HUES64 (cell line): ENCODE results near the gene ACSL1.

Source experiments
- H3K27ac ChIP-seq: 2 replicates; pipeline ENCODE4 v1.7.0; 2013; ENCODE audit warnings: low read depth, low read length, inconsistent platforms
- H3K27me3 ChIP-seq: 2 replicates; pipeline ENCODE4 v1.6.1; 2013; ENCODE audit warnings: mild to moderate bottlenecking, low read length; ENCODE audit not compliant: insufficient read depth
- H3K36me3 ChIP-seq: 2 replicates; pipeline ENCODE4 v1.6.1; 2013; ENCODE audit warnings: mild to moderate bottlenecking, low read length; ENCODE audit not compliant: insufficient read depth
- H3K4me1 ChIP-seq: 2 replicates; pipeline ENCODE4 v1.6.1; 2013; ENCODE audit warnings: mild to moderate bottlenecking, low read length, moderate library complexity; ENCODE audit not compliant: insufficient read depth
- H3K4me3 ChIP-seq: 2 replicates; pipeline ENCODE4 v1.5.1; 2013; ENCODE audit warnings: mild to moderate bottlenecking, low read length, moderate library complexity
- H3K9ac ChIP-seq: 2 replicates; pipeline ENCODE4 v1.6.1; 2013; ENCODE audit warnings: mild to moderate bottlenecking, low read depth, low read length
- H3K9me3 ChIP-seq: 2 replicates; pipeline ENCODE4 v1.6.1; 2013; ENCODE audit warnings: low read depth, low read length; ENCODE audit not compliant: insufficient read depth
- WGBS: fragments of 150-250, 120-280 bp; methylation state at CpG from one replicate; pipeline ENCODE4 v1.1.7; 2013; ENCODE audit warnings: missing lambda C conversion rate; 5-methylcytosine and 5-hydroxymethylcytosine counted together

ACSL1 gene

GRCh38 chr4:184733654-184734524 is 91.9 kb downstream of the ACSL1 start, which contains the start of gene CENPU:
Gene CENPU, minus strand, starts transcription at chr4:184734096. Its CDS starts 34 bp downstream, at chr4:184734062.
- H3K4me3 ChIP-seq = peak within 1 kb of the TSS; percentile 96
- H3K27me3 ChIP-seq = no peaks in the 10 kb centered on the region
- H3K4me1 ChIP-seq = peaks cover 29% of the 10 kb centered on the region; the same call in 1 of the 2 replicates
- no peaks in the 10 kb centered on the region for H3K9me3 ChIP-seq
- H3K36me3 ChIP-seq = peaks cover 27% of the 10 kb centered on the region
- H3K27ac ChIP-seq = peak within 1 kb of the TSS; percentile 92
- WGBS = under 1% methylated on average over 69 of the region's 69 CpGs
- H3K9ac ChIP-seq = peak within 1 kb of the TSS; percentile 98

- Histone ChIP-seq H3K4me3 (peak overlapping the region; percentile 96), H3K9me3 (no peaks in the 10 kb centered on the region), H3K4me1 (peaks cover 29% of the 10 kb centered on the region; the same call in 1 of the 2 replicates), H3K9ac (peak overlapping the region; percentile 98), H3K27me3 (no peaks in the 10 kb centered on the region), H3K27ac (no peak overlapping the region), H3K36me3 (peaks cover 44% of the 10 kb centered on the region)
- WGBS = 85% methylated on average over 3 of the region's 4 CpGs
Measured at GRCh38 chr4:184732126-184732525, 93.6 kb downstream of the ACSL1 start.

DNA sequence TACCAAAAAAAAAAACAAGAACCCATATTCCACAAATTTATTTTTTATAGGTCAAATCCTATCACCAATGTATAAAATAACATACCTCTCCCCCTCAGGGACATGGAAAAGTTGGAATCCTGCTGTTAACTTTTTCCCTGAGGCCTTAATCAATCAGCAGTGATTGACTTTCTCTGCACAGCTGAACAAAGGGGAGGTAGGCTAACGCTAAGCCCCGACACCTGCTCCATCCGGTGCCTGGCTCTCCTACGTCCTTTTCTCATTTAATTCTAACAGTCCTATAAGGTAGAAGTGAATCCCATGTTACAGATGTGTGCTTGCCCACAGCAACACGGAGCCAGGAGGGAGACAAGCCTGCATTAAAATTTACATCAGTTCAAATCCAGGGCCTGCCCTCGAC is 94.7 kb downstream of the ACSL1 start:
- Histone ChIP-seq H3K4me1 (peaks cover 29% of the 10 kb centered on the region; the same call in 1 of the 2 replicates), H3K9me3 (no peaks in the 10 kb centered on the region), H3K27me3 (no peaks in the 10 kb centered on the region), H3K9ac (peak overlapping the region; percentile 6; the same call in 1 of the 2 replicates), H3K27ac (no peak overlapping the region), H3K36me3 (peaks cover 54% of the 10 kb centered on the region), H3K4me3 (no peak overlapping the region)
- WGBS = 57% methylated on average over 6 of the region's 6 CpGs

DNA sequence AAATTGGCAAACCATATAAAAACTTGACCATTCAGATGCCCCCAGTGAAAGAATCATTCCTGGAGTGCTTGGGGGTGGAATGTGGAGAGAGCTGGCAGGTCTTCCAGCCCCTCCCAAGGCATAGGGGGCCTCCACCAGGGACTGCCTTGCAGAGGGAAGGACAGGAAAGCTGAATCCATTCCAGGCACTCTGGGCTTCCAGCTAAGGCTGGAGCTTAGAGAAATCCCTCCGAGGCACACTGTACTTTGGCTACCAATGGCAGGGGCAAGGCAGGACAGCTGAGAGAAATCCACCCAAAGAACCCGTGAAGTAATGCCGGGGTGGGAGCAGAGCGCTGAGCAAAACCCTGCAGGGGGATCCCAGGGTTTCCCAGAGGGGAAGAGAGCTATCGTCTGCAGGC is 95.8 kb downstream of the ACSL1 start:
- Histone ChIP-seq H3K9me3 (no peaks in the 10 kb centered on the region), H3K4me1 (peaks cover 25% of the 10 kb centered on the region; the same call in 1 of the 2 replicates), H3K9ac (no peak overlapping the region), H3K27me3 (no peaks in the 10 kb centered on the region), H3K27ac (no peak overlapping the region), H3K36me3 (peaks cover 65% of the 10 kb centered on the region), H3K4me3 (no peak overlapping the region)
- 91% methylated on average over 5 of the region's 5 CpGs for WGBS

DNA sequence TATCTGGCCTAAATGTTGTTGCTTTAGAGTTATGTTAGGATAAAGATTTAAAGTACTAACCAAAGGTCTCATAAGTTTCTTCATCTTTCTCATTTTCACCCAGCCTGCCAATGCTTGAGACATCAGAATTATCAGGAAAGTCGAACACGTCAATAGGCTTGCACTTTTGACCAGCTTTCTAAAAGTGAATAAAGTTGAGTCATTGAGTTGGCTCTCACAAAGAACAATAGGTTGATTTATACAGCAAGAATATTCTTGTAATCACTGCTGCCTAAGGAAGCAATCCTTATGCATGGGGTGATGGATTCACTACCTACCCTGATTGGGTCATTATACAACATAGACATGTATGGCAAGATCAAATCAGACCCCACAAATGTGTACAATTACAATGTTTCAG is 96.9 kb downstream of the ACSL1 start:
- 100% methylated on average over 2 of the region's 2 CpGs for WGBS
- Histone ChIP-seq H3K4me1 (peaks cover 19% of the 10 kb centered on the region; the same call in 1 of the 2 replicates), H3K27me3 (no peaks in the 10 kb centered on the region), H3K27ac (no peak overlapping the region), H3K4me3 (no peak overlapping the region), H3K9ac (no peak overlapping the region), H3K9me3 (no peaks in the 10 kb centered on the region), H3K36me3 (peaks cover 76% of the 10 kb centered on the region)

DNA sequence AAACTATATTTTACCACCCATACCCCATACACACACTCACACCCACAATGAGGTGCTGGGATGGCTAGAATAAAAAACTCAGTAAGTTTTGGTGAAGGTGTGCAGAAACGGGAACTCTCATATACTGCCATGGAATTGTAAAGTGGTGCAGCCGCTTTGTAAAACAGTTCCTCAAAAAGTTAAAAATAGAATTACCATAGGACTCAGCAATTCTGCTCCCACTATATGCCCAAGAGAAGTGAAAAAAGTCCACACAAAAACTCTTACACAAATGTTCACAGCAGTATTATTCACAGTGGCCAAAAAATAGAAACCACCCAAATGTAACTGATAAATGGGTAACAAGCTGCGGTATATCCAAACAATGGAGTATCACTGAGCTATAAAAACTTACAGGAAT is 98.3 kb downstream of the ACSL1 start:
- Histone ChIP-seq H3K27ac (no peak overlapping the region), H3K27me3 (no peaks in the 10 kb centered on the region), H3K36me3 (peaks cover 89% of the 10 kb centered on the region), H3K4me3 (no peak overlapping the region), H3K4me1 (peaks cover 17% of the 10 kb centered on the region; the same call in 1 of the 2 replicates), H3K9me3 (no peaks in the 10 kb centered on the region), H3K9ac (no peak overlapping the region)
- 100% methylated on average over 3 of the region's 3 CpGs for WGBS

DNA sequence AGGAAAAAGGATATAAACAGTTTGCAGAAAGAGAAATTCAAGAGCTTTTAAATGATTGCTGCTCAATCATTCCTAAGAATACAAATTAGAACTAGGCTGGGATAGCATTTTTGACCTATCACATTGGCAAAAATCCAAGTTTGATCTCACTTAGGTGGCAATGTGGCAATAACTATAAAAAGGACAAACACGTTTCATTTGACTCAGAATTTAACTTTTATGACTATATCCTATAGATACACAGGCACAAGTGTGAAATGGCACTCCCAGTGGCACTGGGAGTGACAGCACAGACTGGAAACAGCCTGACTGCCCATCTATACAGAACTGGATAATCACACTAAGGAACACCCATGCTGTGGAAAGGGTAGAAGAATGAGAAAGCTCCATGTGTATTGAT is 103.0 kb downstream of the ACSL1 start:
- Histone ChIP-seq H3K9me3 (no peaks in the 10 kb centered on the region), H3K9ac (no peak overlapping the region), H3K27me3 (no peaks in the 10 kb centered on the region), H3K27ac (no peak overlapping the region), H3K4me1 (no peaks in the 10 kb centered on the region), H3K4me3 (no peak overlapping the region), H3K36me3 (peaks cover 97% of the 10 kb centered on the region)
- 91% methylated on average over 1 of the region's 1 CpG for WGBS

GRCh38 chr4:184721254-184721653 is 104.5 kb downstream of the ACSL1 start:
- Histone ChIP-seq H3K4me3 (no peak overlapping the region), H3K9ac (no peak overlapping the region), H3K27ac (no peak overlapping the region), H3K9me3 (no peaks in the 10 kb centered on the region), H3K36me3 (peaks cover 99% of the 10 kb centered on the region), H3K27me3 (no peaks in the 10 kb centered on the region), H3K4me1 (no peaks in the 10 kb centered on the region)

DNA sequence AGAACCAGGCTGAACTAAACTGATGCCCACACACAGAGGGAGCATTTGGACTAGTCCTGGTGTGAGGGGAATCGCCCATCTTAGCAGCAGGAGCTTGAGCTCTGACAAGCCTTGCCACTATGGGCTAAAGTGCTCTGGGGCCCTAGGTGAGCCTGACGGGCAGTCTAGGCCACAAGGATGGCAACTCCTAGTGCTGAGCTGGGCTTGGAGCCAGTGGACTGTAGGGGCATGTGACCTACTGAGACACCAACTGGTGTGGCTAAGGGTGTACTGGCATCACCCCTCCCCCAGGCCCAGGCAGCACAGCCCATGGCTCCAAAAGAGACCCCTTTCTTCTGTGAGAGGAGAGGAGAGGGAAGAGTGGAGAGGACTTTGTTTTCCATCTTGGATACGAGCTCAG is 106.4 kb downstream of the ACSL1 start:
- 91% methylated on average over 3 of the region's 3 CpGs for WGBS
- H3K9ac ChIP-seq = no peak overlapping the region
- H3K27ac ChIP-seq = no peak overlapping the region
- H3K9me3 ChIP-seq = no peaks in the 10 kb centered on the region
- H3K27me3 ChIP-seq = no peaks in the 10 kb centered on the region
- no peak overlapping the region for H3K4me3 ChIP-seq
- no peaks in the 10 kb centered on the region for H3K4me1 ChIP-seq
- H3K36me3 ChIP-seq = peaks cover 99% of the 10 kb centered on the region

DNA sequence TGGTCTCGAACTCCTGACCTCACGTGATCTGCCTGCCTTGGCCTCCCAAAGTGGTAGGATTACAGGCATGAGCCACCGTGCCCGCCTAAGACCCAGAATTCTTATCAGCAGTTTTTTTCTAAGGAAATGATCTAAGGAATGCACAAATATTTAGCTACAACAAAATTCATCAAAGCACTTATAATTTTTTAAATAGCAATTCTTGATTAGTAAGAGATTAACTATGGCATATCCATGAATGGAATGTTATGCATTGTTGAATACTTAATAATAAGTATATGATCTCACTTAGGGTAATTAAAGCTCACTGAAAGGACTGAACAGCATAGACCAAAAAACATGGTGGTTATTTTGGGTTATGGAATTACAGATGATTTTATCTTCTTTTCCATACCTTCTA is 110.2 kb downstream of the ACSL1 start:
- no peaks in the 10 kb centered on the region for H3K27me3 ChIP-seq
- H3K27ac ChIP-seq = no peak overlapping the region
- no peak overlapping the region for H3K4me3 ChIP-seq
- WGBS = 91% methylated on average over 4 of the region's 4 CpGs
- no peaks in the 10 kb centered on the region for H3K9me3 ChIP-seq
- H3K9ac ChIP-seq = no peak overlapping the region
- H3K36me3 ChIP-seq = peaks cover 100% of the 10 kb centered on the region
- H3K4me1 ChIP-seq = no peaks in the 10 kb centered on the region

DNA sequence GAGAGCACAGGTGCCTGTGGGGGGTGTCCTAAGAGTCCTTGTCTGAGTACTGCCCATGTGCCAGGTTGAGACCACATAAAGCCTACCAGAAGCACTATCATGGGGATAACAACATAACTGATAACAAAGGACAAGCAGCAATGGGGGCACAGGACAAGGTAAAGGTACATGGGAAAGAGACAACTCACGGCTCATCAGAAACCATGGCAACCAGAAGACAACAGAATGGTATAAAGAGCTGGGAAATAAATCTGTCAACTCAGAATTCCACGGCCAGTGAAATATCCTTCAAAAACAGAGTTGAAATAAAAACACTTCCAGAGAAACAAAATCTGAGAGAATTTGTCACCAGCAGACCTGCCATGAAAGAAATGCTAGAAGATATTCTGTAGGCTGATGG is 111.9 kb downstream of the ACSL1 start:
- peaks cover 100% of the 10 kb centered on the region for H3K36me3 ChIP-seq
- no peak overlapping the region for H3K9ac ChIP-seq
- no peaks in the 10 kb centered on the region for H3K9me3 ChIP-seq
- no peaks in the 10 kb centered on the region for H3K27me3 ChIP-seq
- H3K4me1 ChIP-seq = no peaks in the 10 kb centered on the region
- H3K27ac ChIP-seq = no peak overlapping the region
- WGBS = 53% methylated on average over 2 of the region's 2 CpGs
- H3K4me3 ChIP-seq = no peak overlapping the region
